GM12878 (cell line): ENCODE results near the gene GCH1.

Experiments used
- ATF2 ChIP-seq: IDR thresholded peaks from 2 replicates; pipeline ENCODE4 v1.6.1; 2012; ENCODE audit warnings: low read length, inconsistent platforms
- CTCF ChIP-seq, 3 experiments: IDR thresholded peaks in 2 of 3; conservative IDR thresholded peaks in 1 of 3; 2 replicates each; pipeline ENCODE4 v1.5.1; 2011; ENCODE audit warnings: low read depth in 3 of 3, low read length in 3 of 3, mild to moderate bottlenecking in 3 of 3, control low read depth in 2 of 3, moderate library complexity in 2 of 3, inconsistent platforms in 1 of 3, mixed read lengths in 1 of 3; ENCODE audit not compliant: control insufficient read depth in 2 of 3, insufficient read depth in 1 of 3; ENCODE audit errors: extremely low read depth in 1 of 3
- HCFC1 ChIP-seq: fragments of 150-350 bp; IDR thresholded peaks from 2 replicates; pipeline ENCODE4 v1.6.1; 2014; ENCODE audit warnings: low read length
- HDAC2 ChIP-seq: fragments of 200-600 bp; sonication (generic); IDR thresholded peaks from 2 replicates; pipeline ENCODE4 v1.6.1; 2017
- TAF1 ChIP-seq: IDR thresholded peaks from 2 replicates; pipeline ENCODE4 v1.6.1; 2011; ENCODE audit warnings: mild to moderate bottlenecking, low read depth, low read length, borderline replicate concordance
- ZBTB33 ChIP-seq: fragments of 450-650 bp; IDR thresholded peaks from 2 replicates; pipeline ENCODE4 v1.6.1; 2017; ENCODE audit warnings: mild to moderate bottlenecking

- TF ChIP-seq HCFC1 (no peak), ATF2 (no peak), ZBTB33 (no peak), CTCF (IDR thresholded peaks at IDR 0.05 in 2 of 3, conservative IDR thresholded peaks at IDR 0.05 in 1 of 3; ENCODE audit: control insufficient read depth in 2 of 3, extremely low read depth in 1 of 3, insufficient read depth in 1 of 3, low read depth in 3 of 3, low read length in 3 of 3) (no peak), TAF1 (no peak), HDAC2 (no peak)
Observed at GRCh38 chr14:54901380-54902142, 1.1 kb downstream of the GCH1 start.
